ENCODE results near the gene MANBA. TPM values are rescaled to one million over a fixed set of nuclear protein-coding genes. Genes with fewer than 3 reads are reported as not detected.

The MANBA gene
- polyA plus RNA-seq, 3 donors = 80.8 to 94.4 (median 88.7) TPM

DNA sequence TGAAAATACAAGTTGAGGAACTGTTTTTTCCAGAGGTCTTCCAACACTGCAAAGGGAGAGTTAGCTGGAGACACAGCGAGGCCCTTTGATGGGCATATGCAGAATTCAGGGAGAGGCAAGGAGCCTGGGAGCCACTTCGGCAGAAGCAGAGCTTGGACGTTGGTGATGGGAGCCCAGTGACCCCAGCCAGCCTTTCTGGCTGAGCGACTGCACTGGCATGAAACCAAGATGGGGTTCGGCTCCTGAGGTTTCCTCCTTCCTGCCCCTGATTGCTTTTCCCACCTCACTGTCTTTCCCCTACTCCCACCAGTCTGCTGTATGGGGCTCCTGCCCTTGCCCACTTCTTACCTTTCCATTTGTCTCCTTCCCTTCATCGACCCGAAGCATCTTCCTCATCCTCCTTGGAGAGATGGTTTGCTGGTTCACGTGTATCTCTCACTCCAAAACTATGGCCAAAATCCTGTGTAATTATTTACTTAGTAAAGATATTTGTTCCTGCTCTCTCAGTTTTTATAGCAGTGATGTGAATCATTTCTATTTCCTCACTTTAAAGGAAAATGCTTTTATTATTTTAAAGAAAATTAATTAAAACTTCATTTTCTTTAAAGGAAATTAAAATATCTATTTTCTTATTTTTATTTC, 159.1 kb downstream of the MANBA start:
- Histone ChIP-seq H3K4me1 (ENCODE audit: control insufficient read depth in 1 of 2, insufficient read depth in 2 of 2, low read length in 2 of 2) (no peaks in the 10 kb centered on the region), H3K36me3 (replicated peaks in 1 of 2; ENCODE audit: control insufficient read depth in 1 of 2, insufficient read depth in 2 of 2, low read length in 2 of 2) (peaks cover 91 to 97% of the 10 kb centered on the region in 2 donors), H3K27ac (ENCODE audit: low read depth in 1 of 2, low read length in 2 of 2) (no peak overlapping the region), H3K9me3 (replicated peaks in 1 of 2; ENCODE audit: control insufficient read depth in 1 of 2, insufficient read depth in 1 of 2, low read length in 2 of 2) (no peaks in the 10 kb centered on the region), H3K27me3 (ENCODE audit: control insufficient read depth in 2 of 2, insufficient read depth in 2 of 2, low read length in 2 of 2) (no peaks in the 10 kb centered on the region), H2AFZ (ENCODE audit: insufficient read depth, low read depth, low read length, poor library complexity, severe bottlenecking) (no peak overlapping the region), H3K9ac (ENCODE audit: insufficient read depth, low read length, poor library complexity, severe bottlenecking) (no peak overlapping the region), H4K20me1 (ENCODE audit: insufficient read depth, low read length) (peaks cover 9% of the 10 kb centered on the region), H3K79me2 (ENCODE audit: insufficient read depth, low read length) (no peaks in the 10 kb centered on the region), H3K4me3 (replicated peaks in 1 of 3; ENCODE audit: low read depth in 2 of 3, low read length in 3 of 3) (no peak overlapping the region), H3K4me2 (replicated peaks; ENCODE audit: extremely low read depth, low read length, poor library complexity, severe bottlenecking) (no peak overlapping the region)
- DNase-seq = no peak
- Mint-ChIP-seq H3K36me3 (peaks cover 79 to 80% of the 10 kb centered on the region in 2 donors), H3K4me1 (no peaks in the 10 kb centered on the region), H3K27me3 (ENCODE audit: low read depth in 3 of 3) (no peaks in the 10 kb centered on the region), H3K9me3 (no peaks in the 10 kb centered on the region), H3K4me3 (no peak overlapping the region), H3K27ac (no peak overlapping the region)
- TF ChIP-seq, protein P1, sequence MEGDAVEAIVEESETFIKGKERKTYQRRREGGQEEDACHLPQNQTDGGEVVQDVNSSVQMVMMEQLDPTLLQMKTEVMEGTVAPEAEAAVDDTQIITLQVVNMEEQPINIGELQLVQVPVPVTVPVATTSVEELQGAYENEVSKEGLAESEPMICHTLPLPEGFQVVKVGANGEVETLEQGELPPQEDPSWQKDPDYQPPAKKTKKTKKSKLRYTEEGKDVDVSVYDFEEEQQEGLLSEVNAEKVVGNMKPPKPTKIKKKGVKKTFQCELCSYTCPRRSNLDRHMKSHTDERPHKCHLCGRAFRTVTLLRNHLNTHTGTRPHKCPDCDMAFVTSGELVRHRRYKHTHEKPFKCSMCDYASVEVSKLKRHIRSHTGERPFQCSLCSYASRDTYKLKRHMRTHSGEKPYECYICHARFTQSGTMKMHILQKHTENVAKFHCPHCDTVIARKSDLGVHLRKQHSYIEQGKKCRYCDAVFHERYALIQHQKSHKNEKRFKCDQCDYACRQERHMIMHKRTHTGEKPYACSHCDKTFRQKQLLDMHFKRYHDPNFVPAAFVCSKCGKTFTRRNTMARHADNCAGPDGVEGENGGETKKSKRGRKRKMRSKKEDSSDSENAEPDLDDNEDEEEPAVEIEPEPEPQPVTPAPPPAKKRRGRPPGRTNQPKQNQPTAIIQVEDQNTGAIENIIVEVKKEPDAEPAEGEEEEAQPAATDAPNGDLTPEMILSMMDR (IDR thresholded peaks at IDR 0.05) = no peak
- 98% methylated on average over 5 of the region's 8 CpGs for WGBS (ENCODE audit: insufficient coverage)
- intact Hi-C loops (cut with micrococcal nuclease) = no loop called here

DNA sequence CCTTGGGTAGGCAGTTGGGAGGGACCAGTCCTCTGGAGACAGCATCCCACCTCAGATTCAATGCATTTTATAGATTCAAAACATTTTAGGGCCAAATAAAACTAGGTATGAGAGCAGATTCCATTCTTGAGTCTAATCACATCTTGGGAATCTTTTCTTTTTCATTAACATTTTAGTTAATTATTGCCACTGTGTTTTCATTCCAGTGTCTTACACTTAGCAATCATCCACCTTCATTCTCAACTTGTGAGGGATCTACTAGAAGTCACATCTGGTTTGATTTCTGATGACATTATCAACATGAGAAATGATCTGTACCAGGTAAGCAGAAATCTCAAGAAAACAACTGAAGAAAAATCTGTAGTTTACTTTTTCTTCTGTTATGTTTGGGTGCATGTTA, 160.1 kb downstream of the MANBA start:
- no peak overlapping the region for H3K27ac Mint-ChIP-seq
- no peaks in the 10 kb centered on the region for H3K9me3 Mint-ChIP-seq
- H3K4me3 Mint-ChIP-seq = no peak overlapping the region
- DNase-seq = no peak
- no peaks in the 10 kb centered on the region for H3K4me1 ChIP-seq (ENCODE audit: control insufficient read depth in 1 of 2, insufficient read depth in 2 of 2, low read length in 2 of 2)
- H2AFZ ChIP-seq (ENCODE audit: insufficient read depth, low read depth, low read length, poor library complexity, severe bottlenecking) = no peak overlapping the region
- H3K9me3 ChIP-seq (replicated peaks in 1 of 2; ENCODE audit: control insufficient read depth in 1 of 2, insufficient read depth in 1 of 2, low read length in 2 of 2) = no peaks in the 10 kb centered on the region
- H3K36me3 ChIP-seq (replicated peaks in 1 of 2; ENCODE audit: control insufficient read depth in 1 of 2, insufficient read depth in 2 of 2, low read length in 2 of 2) = peaks cover 91 to 97% of the 10 kb centered on the region in 2 donors
- no peak overlapping the region for H3K4me2 ChIP-seq (replicated peaks; ENCODE audit: extremely low read depth, low read length, poor library complexity, severe bottlenecking)
- intact Hi-C loops (cut with micrococcal nuclease) = no loop called here
- H3K9ac ChIP-seq (ENCODE audit: insufficient read depth, low read length, poor library complexity, severe bottlenecking) = no peak overlapping the region
- no peaks in the 10 kb centered on the region for H3K27me3 ChIP-seq (ENCODE audit: control insufficient read depth in 2 of 2, insufficient read depth in 2 of 2, low read length in 2 of 2)
- no peaks in the 10 kb centered on the region for H3K4me1 Mint-ChIP-seq
- no peak overlapping the region for H3K27ac ChIP-seq (ENCODE audit: low read depth in 1 of 2, low read length in 2 of 2)
- H3K4me3 ChIP-seq (replicated peaks in 1 of 3; ENCODE audit: low read depth in 2 of 3, low read length in 3 of 3) = no peak overlapping the region
- H3K36me3 Mint-ChIP-seq = peaks cover 82 to 84% of the 10 kb centered on the region in 2 donors
- TF ChIP-seq, protein P1 (IDR thresholded peaks at IDR 0.05) = no peak
- H3K79me2 ChIP-seq (ENCODE audit: insufficient read depth, low read length) = no peaks in the 10 kb centered on the region
- no peaks in the 10 kb centered on the region for H3K27me3 Mint-ChIP-seq (ENCODE audit: low read depth in 3 of 3)
- peaks cover 9% of the 10 kb centered on the region for H4K20me1 ChIP-seq (ENCODE audit: insufficient read depth, low read length)
